C4-2B (cell line): ENCODE results near the gene CDK3.

Experiments used
- CTCF ChIP-seq: fragments of 450-650 bp; conservative IDR thresholded peaks from 2 replicates; pipeline ENCODE4 v1.5.1; 2017; ENCODE audit warnings: mild to moderate bottlenecking
- ZFX ChIP-seq: fragments of 450-650 bp; IDR thresholded peaks from 2 replicates; pipeline ENCODE4 v1.6.1; 2017

DNA sequence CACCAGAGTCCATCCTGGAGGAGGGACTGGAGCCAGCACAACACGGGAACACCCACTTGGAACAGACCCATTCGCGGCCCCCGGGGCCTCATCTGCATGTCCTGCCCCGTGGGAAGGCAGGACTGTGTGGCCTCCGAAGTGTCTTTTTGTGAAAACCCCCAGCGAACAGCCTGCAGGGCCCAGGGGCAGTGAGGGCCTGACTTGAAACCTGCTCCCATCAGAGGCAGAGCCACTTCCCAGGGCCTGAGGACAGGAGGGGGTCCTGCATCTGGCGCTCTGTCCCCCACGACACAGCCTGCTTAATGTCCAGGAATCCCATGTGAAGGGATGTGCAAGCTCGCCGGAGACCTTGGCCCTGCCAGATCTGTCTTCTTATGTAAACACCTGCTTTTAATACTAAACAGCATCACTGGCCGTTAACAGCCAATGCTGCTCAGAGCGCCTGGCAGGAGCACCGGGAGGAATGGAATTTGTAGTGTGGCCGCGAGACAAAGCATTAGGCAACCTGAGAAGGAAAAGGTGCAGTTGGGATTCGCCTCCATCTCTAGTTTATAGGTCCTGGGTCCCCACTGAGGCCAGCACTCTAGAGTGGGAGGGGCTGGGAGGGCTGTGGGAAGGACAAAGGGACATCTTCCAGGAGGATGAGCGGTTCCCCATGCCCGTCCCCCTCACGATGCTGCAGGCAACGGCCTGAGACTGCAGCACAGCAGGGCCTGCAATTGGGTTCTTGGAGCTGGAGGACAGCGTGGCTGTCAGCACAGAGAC is 36.0 kb downstream of the CDK3 start:
- TF ChIP-seq CTCF, result no peak
- no peak for TF ChIP-seq ZFX
